Measurements from ENCODE around the gene ATAT1. TPM values are rescaled to one million over a fixed set of nuclear protein-coding genes. Genes with fewer than 3 reads are reported as not detected.
A peak's percentile ranks its signal among the peaks of the same experiment; 100 is the strongest.

Gene ATAT1
- total and polyA plus RNA-seq, 10 of the 15 experiments (the other 5 are each of a cell fraction or from before 2014, with no cell fraction given) = 1.1 to 14.2 (median 6.9) TPM

DNA sequence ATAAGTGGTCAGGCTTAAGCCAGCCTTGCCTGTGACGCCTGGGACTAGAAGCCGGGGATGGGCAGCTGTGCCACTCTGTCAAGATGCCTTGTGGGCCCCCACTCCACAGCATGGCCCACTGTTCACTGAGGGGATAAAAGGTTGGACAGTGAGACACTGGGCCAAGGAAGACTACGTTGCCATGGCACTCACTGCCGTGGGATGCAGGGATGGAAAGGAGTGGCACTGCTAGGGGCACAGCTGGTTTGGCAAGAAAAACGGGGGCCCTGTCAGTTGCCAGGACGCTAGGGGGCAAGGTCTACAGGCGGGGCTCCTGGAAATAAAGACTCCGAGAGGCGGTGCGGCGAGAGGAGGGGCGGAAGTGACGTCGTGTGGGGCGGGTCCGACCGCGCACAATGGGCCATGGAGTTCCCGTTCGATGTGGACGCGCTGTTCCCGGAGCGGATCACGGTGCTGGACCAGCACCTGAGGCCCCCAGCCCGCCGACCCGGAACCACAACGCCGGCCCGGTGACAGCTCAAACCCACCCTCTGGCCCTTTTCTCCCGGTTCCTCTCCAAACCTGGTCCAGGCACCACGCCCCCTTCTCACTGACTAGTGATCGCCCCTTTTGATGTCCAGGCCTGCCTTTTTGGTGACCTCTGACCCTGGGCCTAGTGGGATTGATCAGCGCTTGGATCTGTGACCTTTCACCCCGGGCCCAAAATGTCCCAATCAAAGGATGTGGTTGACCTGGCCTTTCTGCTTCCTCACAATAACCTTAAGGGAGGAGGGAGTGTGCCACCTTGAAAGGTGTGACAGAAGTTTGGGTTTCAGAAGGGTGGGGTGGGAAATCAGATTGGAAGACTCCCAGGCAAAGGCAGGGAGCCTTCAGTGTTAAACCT is at the start of gene ATAT1 (continued):
- TF ChIP-seq, protein P1, sequence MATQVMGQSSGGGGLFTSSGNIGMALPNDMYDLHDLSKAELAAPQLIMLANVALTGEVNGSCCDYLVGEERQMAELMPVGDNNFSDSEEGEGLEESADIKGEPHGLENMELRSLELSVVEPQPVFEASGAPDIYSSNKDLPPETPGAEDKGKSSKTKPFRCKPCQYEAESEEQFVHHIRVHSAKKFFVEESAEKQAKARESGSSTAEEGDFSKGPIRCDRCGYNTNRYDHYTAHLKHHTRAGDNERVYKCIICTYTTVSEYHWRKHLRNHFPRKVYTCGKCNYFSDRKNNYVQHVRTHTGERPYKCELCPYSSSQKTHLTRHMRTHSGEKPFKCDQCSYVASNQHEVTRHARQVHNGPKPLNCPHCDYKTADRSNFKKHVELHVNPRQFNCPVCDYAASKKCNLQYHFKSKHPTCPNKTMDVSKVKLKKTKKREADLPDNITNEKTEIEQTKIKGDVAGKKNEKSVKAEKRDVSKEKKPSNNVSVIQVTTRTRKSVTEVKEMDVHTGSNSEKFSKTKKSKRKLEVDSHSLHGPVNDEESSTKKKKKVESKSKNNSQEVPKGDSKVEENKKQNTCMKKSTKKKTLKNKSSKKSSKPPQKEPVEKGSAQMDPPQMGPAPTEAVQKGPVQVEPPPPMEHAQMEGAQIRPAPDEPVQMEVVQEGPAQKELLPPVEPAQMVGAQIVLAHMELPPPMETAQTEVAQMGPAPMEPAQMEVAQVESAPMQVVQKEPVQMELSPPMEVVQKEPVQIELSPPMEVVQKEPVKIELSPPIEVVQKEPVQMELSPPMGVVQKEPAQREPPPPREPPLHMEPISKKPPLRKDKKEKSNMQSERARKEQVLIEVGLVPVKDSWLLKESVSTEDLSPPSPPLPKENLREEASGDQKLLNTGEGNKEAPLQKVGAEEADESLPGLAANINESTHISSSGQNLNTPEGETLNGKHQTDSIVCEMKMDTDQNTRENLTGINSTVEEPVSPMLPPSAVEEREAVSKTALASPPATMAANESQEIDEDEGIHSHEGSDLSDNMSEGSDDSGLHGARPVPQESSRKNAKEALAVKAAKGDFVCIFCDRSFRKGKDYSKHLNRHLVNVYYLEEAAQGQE (IDR thresholded peaks at IDR 0.05; ENCODE audit: low read depth, low read length) = no peak
- TF ChIP-seq MTA3 (IDR thresholded peaks at IDR 0.05; ENCODE audit: borderline replicate concordance, low read length) (peak; percentile 96; the same call in 1 of the 2 replicates), PAX8 (IDR thresholded peaks at IDR 0.05) (no peak), FOXK2 (IDR thresholded peaks at IDR 0.05) (peak; percentile 15), IKZF1 (conservative IDR thresholded peaks at IDR 0.05) (peak; percentile 44; the same call in 1 of the 2 replicates), ZNF207 (IDR thresholded peaks at IDR 0.05; ENCODE audit: borderline replicate concordance) (no peak), CHD4 (IDR thresholded peaks at IDR 0.05) (no peak), CREM (IDR thresholded peaks at IDR 0.05; ENCODE audit: low read depth) (peak; percentile 96), TCF3 (IDR thresholded peaks at IDR 0.05; ENCODE audit: borderline replicate concordance, insufficient read depth, low read depth, low read length) (0 out of 2 replicates have a peak, but pooled peaks have one; percentile 42), BMI1 (IDR thresholded peaks at IDR 0.05; ENCODE audit: borderline replicate concordance) (no peak), CREB1 (IDR thresholded peaks at IDR 0.05; ENCODE audit: low read depth) (peak; percentile 91), NR2C1 (IDR thresholded peaks at IDR 0.05) (peak; percentile 92), SUZ12 (IDR thresholded peaks at IDR 0.05; ENCODE audit: unreplicated experiment) (no peak), CHD1 (IDR thresholded peaks at IDR 0.05; ENCODE audit: low read depth, low read length) (no peak), CBX3 (IDR thresholded peaks at IDR 0.05; ENCODE audit: borderline replicate concordance, low read depth) (no peak), EGR1 (IDR thresholded peaks at IDR 0.05; ENCODE audit: borderline replicate concordance in 1 of 2, low read depth in 2 of 2, low read length in 2 of 2) (no peak)
- TF ChIP-seq, protein P2, sequence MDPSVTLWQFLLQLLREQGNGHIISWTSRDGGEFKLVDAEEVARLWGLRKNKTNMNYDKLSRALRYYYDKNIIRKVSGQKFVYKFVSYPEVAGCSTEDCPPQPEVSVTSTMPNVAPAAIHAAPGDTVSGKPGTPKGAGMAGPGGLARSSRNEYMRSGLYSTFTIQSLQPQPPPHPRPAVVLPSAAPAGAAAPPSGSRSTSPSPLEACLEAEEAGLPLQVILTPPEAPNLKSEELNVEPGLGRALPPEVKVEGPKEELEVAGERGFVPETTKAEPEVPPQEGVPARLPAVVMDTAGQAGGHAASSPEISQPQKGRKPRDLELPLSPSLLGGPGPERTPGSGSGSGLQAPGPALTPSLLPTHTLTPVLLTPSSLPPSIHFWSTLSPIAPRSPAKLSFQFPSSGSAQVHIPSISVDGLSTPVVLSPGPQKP (IDR thresholded peaks at IDR 0.05; ENCODE audit: low read depth, low read length) = peak; percentile 38
- TF ChIP-seq, protein P3, sequence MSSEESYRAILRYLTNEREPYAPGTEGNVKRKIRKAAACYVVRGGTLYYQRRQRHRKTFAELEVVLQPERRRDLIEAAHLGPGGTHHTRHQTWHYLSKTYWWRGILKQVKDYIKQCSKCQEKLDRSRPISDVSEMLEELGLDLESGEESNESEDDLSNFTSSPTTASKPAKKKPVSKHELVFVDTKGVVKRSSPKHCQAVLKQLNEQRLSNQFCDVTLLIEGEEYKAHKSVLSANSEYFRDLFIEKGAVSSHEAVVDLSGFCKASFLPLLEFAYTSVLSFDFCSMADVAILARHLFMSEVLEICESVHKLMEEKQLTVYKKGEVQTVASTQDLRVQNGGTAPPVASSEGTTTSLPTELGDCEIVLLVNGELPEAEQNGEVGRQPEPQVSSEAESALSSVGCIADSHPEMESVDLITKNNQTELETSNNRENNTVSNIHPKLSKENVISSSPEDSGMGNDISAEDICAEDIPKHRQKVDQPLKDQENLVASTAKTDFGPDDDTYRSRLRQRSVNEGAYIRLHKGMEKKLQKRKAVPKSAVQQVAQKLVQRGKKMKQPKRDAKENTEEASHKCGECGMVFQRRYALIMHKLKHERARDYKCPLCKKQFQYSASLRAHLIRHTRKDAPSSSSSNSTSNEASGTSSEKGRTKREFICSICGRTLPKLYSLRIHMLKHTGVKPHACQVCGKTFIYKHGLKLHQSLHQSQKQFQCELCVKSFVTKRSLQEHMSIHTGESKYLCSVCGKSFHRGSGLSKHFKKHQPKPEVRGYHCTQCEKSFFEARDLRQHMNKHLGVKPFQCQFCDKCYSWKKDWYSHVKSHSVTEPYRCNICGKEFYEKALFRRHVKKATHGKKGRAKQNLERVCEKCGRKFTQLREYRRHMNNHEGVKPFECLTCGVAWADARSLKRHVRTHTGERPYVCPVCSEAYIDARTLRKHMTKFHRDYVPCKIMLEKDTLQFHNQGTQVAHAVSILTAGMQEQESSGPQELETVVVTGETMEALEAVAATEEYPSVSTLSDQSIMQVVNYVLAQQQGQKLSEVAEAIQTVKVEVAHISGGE (CRISPR knock-in tag; IDR thresholded peaks at IDR 0.05) = no peak
- TF ChIP-seq, protein P4, sequence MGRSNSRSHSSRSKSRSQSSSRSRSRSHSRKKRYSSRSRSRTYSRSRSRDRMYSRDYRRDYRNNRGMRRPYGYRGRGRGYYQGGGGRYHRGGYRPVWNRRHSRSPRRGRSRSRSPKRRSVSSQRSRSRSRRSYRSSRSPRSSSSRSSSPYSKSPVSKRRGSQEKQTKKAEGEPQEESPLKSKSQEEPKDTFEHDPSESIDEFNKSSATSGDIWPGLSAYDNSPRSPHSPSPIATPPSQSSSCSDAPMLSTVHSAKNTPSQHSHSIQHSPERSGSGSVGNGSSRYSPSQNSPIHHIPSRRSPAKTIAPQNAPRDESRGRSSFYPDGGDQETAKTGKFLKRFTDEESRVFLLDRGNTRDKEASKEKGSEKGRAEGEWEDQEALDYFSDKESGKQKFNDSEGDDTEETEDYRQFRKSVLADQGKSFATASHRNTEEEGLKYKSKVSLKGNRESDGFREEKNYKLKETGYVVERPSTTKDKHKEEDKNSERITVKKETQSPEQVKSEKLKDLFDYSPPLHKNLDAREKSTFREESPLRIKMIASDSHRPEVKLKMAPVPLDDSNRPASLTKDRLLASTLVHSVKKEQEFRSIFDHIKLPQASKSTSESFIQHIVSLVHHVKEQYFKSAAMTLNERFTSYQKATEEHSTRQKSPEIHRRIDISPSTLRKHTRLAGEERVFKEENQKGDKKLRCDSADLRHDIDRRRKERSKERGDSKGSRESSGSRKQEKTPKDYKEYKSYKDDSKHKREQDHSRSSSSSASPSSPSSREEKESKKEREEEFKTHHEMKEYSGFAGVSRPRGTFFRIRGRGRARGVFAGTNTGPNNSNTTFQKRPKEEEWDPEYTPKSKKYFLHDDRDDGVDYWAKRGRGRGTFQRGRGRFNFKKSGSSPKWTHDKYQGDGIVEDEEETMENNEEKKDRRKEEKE (IDR thresholded peaks at IDR 0.05) = no peak

All from GM12878 (cell line).